ENCODE results near the gene CRTC1. TPM values are rescaled to one million over a fixed set of nuclear protein-coding genes. Genes with fewer than 3 reads are reported as not detected.

Gene CRTC1
- total RNA-seq, 1 experiment from 2014 or later, result 19.0 TPM

DNA sequence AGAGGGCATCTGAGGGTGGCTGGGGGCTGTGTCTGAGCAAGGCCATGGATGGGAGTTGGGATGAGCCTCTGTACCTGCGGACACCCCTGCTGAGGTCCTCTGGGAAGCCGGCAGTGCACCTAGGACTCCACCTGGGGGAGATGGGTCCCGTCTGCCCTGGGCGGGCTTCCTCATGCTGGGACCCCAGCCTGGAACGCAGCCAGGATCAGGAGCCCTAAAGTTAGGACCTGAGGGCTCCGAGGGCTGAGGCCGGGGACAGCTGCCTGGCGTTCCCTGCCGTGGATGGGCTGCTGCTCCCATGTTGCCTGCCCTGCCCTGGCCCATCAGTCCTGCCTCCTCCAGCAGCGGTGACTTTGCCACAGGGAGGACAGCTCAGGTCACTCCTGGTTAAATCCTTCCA is 26.1 kb downstream of the CRTC1 start:
- Histone ChIP-seq H4K20me1 (ENCODE audit: control insufficient read depth, insufficient read depth, insufficient read length) (peaks cover 6% of the 10 kb centered on the region), H4K5ac (ENCODE audit: insufficient read length, low read depth, low read length) (no peak overlapping the region), H3K14ac (ENCODE audit: insufficient read depth, low read length) (no peak overlapping the region; the same call in 1 of the 2 replicates), H3K23me2 (ENCODE audit: insufficient read length, low read depth, low read length, poor library complexity, severe bottlenecking) (no peaks in the 10 kb centered on the region), H2BK15ac (ENCODE audit: low read depth, low read length) (no peak overlapping the region), H3K9ac (ENCODE audit: extremely low read depth, insufficient read length, low read length) (no peak overlapping the region), H3K23ac (ENCODE audit: insufficient read length, low read depth, low read length) (no peak overlapping the region), H2BK20ac (ENCODE audit: low read depth, low read length, poor library complexity, severe bottlenecking) (no peak overlapping the region), H2BK12ac (ENCODE audit: insufficient read length, low read depth, low read length) (no peak overlapping the region), H3K4ac (ENCODE audit: low read depth, low read length) (no peak overlapping the region), H2BK120ac (ENCODE audit: low read depth, low read length, poor library complexity, severe bottlenecking) (no peak overlapping the region), H3T11ph (ENCODE audit: low read length) (no peak overlapping the region), H2AK5ac (ENCODE audit: insufficient read length, low read length) (no peak overlapping the region), H3K27me3 (ENCODE audit: insufficient read depth, low read length) (no peaks in the 10 kb centered on the region), H3K79me1 (ENCODE audit: insufficient read depth, low read depth, low read length, poor library complexity, severe bottlenecking) (peaks cover 5% of the 10 kb centered on the region), H3K4me2 (ENCODE audit: insufficient read depth, insufficient read length, low read length) (no peak overlapping the region), H3K79me2 (ENCODE audit: insufficient read depth, low read length) (peaks cover 2% of the 10 kb centered on the region; the same call in 1 of the 2 replicates), H3K18ac (ENCODE audit: insufficient read length, low read depth, low read length) (no peak overlapping the region), H2AFZ (ENCODE audit: low read length) (no peak overlapping the region), H3K4me1 (ENCODE audit: insufficient read depth, low read length) (no peaks in the 10 kb centered on the region), H2BK5ac (ENCODE audit: insufficient read length, low read length) (no peak overlapping the region), H3K56ac (ENCODE audit: insufficient read length, low read depth, low read length) (no peak overlapping the region), H3K9me3 (ENCODE audit: control insufficient read depth, low read depth, low read length) (no peaks in the 10 kb centered on the region), H4K91ac (ENCODE audit: insufficient read length, low read depth, low read length) (no peak overlapping the region), H3K27ac (ENCODE audit: insufficient read length, low read depth, low read length) (no peak overlapping the region), H4K8ac (replicated peaks; ENCODE audit: insufficient read length, low read depth, low read length) (no peak overlapping the region)
- no peaks in the 10 kb centered on the region for H3K36me3 Mint-ChIP-seq (ENCODE audit: insufficient read depth in 1 of 3, low read depth in 3 of 3)
- WGBS (ENCODE audit: extremely low coverage, insufficient read length, low lambda C conversion rate), result no CpG with 5 or more reads among the region's 10 CpGs
- no peak overlapping the region for H3K27ac Mint-ChIP-seq
- TF ChIP-seq, protein P1, sequence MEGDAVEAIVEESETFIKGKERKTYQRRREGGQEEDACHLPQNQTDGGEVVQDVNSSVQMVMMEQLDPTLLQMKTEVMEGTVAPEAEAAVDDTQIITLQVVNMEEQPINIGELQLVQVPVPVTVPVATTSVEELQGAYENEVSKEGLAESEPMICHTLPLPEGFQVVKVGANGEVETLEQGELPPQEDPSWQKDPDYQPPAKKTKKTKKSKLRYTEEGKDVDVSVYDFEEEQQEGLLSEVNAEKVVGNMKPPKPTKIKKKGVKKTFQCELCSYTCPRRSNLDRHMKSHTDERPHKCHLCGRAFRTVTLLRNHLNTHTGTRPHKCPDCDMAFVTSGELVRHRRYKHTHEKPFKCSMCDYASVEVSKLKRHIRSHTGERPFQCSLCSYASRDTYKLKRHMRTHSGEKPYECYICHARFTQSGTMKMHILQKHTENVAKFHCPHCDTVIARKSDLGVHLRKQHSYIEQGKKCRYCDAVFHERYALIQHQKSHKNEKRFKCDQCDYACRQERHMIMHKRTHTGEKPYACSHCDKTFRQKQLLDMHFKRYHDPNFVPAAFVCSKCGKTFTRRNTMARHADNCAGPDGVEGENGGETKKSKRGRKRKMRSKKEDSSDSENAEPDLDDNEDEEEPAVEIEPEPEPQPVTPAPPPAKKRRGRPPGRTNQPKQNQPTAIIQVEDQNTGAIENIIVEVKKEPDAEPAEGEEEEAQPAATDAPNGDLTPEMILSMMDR (conservative IDR thresholded peaks at IDR 0.05), result no peak
- H3K27me3 Mint-ChIP-seq (ENCODE audit: low read depth), result no peaks in the 10 kb centered on the region
- H3K4me3 Mint-ChIP-seq, result no peak overlapping the region
- no peak for DNase-seq
- H3K9me3 Mint-ChIP-seq, result no peaks in the 10 kb centered on the region
- peaks cover 9 to 12% of the 10 kb centered on the region in 2 experiments for H3K4me1 Mint-ChIP-seq

Data from H9 (cell line).